AG09309 (cell line): ENCODE results near the gene ASB5.

Source experiments
- DNase-seq: peaks from one replicate; pipeline ENCODE4 v3.0.0-alpha.2; 2010; ENCODE audit warnings: low read depth
- H3K4me3 ChIP-seq: 2 replicates; pipeline ENCODE4 v1.5.1; 2011; ENCODE audit warnings: mild to moderate bottlenecking, low read depth, low read length, moderate library complexity; ENCODE audit not compliant: control insufficient read depth
- CTCF ChIP-seq: IDR thresholded peaks from 2 replicates; pipeline ENCODE4 v1.5.1; 2011; ENCODE audit warnings: mild to moderate bottlenecking, low read depth, low read length, inconsistent platforms; ENCODE audit not compliant: insufficient read depth, control insufficient read depth; ENCODE audit errors: missing control alignments

ASB5 gene, protein sequence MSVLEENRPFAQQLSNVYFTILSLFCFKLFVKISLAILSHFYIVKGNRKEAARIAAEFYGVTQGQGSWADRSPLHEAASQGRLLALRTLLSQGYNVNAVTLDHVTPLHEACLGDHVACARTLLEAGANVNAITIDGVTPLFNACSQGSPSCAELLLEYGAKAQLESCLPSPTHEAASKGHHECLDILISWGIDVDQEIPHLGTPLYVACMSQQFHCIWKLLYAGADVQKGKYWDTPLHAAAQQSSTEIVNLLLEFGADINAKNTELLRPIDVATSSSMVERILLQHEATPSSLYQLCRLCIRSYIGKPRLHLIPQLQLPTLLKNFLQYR

GRCh38 chr4:176268963-176269362 is at the start of gene ASB5:
ASB5 (minus strand) TSS chr4:176269222; CDS start chr4:176269108, 114 bp downstream.
- TF ChIP-seq CTCF: no peak
- H3K4me3 ChIP-seq: no peak within 1 kb of the TSS
- DNase-seq: no peak

DNA sequence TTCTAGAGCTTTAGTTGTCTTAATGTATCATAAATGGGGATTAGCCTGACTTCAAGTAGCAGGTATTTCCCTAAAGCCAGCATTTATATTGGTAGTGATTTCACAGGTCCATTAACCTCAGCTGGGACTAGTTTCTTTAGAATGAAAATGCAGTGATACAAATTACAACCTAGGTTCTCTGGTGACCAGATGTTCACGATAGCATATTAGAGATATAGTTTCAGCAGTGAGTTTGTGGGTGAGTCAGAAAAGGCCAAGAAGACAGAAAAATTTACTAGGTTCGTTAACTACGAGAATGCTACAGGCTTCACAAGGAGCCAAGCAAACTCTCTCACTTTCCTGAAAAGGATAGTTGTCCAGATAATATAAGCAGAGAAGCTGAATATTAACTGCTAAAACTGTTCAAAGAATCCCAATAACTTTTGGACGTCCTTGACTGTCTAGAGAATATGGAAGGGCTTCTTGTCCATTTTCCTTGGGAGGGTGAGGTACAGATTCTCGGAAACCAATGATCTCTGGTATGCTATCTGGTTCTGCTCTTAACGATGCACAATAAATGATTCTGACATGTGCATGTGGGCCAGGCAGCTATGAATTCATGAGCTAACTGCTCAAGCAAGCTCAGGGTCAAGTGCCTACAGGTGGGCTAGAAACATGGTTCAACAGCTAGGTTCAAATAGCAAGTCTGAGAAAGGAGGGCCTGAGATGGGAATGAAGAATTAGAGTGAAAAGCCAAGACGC is 44.7 kb upstream of the ASB5 start:
- no peak overlapping the region for H3K4me3 ChIP-seq
- no peak for TF ChIP-seq CTCF
- peak; percentile 5 for DNase-seq

GRCh38 chr4:176309772-176310171 is 40.8 kb upstream of the ASB5 start:
- TF ChIP-seq CTCF: no peak
- H3K4me3 ChIP-seq: no peak overlapping the region
- no peak for DNase-seq

DNA sequence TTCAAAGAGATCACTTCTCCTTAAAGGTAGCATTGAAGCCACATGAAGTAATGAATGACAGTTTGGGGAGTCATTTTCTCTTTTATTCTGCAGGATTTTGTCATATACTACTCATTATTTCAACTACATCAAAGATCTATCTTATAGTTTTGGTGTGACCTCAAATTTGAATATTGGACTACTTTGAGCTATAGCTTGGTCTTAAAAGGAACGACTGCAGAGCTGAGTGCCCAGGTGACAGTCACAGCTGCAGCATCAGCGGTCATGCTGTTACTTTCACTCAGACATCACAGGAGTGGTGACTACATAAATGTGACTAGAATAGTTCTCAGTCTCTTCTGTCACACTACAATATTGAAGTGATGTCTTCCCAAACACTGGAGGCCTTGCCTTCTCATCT is 40.0 kb upstream of the ASB5 start:
- DNase-seq: no peak
- no peak overlapping the region for H3K4me3 ChIP-seq
- TF ChIP-seq CTCF: no peak

DNA sequence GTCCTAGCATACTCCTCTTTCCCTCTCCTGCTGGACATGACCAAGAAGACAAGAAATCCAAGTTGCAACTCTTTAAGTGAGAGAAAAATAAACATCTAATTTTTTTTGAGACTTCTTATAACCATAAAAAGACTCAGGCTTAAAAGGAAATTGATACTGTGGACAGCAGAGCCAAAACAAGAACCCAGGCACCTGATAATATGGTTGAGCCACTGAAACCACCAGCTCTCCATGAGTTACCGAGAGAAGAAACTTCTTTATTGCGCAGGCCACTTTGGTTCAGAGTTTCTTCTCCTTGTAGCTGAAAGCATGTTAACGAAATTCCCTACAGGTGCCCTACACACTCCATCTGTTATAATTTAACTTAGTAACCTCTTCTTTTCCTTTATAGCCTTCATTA is 39.4 kb upstream of the ASB5 start:
- no peak for TF ChIP-seq CTCF
- H3K4me3 ChIP-seq: no peak overlapping the region
- DNase-seq: no peak

DNA sequence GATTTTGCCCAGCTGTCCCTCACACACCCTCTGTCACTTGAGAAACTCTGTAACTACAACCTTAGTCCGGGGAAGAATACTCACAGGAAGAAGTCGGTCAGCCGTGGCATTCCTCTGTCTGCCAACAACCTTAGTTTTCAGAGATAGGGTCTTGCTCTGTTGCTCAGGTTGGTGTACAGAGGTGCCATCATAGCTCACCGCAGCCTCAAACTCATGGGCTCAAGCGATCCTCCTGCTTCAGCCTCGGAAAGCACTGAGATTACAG is 38.6 kb upstream of the ASB5 start:
- no peak for DNase-seq
- TF ChIP-seq CTCF: no peak

More for the DNA sequence above, 38.6 kb upstream of the ASB5 start:
- H3K4me3 ChIP-seq: no peak overlapping the region
